Stimulated activated CD8-positive, alpha-beta memory T cell treated with anti-CD3 and anti-CD28 coated beads, Interleukin-12 subunit alpha, Interleukin-12 subunit beta, amount 100 ng/mL, for 24 hours (primary cell): ENCODE data around the gene LRGUK.
"Not testable (repeated sequence)": the region's sequence is repeated elsewhere in the genome, so short reads cannot be mapped to it uniquely, and the experiment has no call there.

Source experiments
- DNase-seq: peaks from one replicate; pipeline ENCODE4 v3.0.0-alpha.2; 2020; ENCODE audit errors: extremely low read depth

LRGUK gene, protein sequence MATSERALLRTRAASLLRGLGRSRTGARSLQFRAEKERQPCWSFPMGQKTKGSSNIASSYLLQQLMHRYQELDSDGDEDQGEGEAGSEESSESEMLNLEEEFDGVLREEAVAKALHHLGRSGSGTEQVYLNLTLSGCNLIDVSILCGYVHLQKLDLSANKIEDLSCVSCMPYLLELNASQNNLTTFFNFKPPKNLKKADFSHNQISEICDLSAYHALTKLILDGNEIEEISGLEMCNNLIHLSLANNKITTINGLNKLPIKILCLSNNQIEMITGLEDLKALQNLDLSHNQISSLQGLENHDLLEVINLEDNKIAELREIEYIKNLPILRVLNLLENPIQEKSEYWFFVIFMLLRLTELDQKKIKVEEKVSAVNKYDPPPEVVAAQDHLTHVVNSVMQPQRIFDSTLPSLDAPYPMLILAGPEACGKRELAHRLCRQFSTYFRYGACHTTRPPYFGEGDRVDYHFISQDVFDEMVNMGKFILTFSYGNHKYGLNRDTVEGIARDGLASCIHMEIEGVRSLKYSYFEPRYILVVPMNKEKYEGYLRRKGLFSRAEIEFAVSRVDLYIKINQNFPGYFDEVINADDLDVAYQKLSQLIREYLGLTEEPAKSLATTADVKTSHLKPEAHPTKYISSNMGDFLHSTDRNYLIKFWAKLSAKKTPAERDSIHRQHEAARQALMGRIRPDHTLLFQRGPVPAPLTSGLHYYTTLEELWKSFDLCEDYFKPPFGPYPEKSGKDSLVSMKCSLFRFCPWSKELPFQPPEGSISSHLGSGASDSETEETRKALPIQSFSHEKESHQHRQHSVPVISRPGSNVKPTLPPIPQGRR

GRCh38 chr7:134126966-134127848, at the start of gene LRGUK:
Gene LRGUK, plus strand, starts transcription at chr7:134127340. Its CDS starts 28 bp downstream, at chr7:134127368.
- DNase-seq: peak; percentile 46

DNA sequence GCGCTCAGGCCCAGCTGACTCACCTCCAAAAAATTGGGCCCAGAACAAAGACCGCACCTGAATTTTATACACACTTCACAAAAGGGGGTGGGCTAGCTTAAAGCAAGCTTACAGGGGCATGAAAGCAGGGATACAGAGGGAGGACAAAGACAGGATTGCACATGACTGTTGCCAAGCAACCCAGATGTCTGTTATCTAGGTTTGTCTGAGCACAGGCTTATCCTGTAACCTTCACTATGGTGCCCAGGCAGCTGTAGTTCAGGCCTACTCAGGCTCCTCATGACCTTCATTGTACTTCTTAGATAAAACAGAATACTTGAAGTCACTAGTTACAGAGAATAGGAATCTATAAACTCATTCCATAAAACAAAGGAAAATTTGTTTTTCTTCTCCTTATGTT, 49.6 kb upstream of the LRGUK start:
- not testable (repeated sequence) for DNase-seq

DNA sequence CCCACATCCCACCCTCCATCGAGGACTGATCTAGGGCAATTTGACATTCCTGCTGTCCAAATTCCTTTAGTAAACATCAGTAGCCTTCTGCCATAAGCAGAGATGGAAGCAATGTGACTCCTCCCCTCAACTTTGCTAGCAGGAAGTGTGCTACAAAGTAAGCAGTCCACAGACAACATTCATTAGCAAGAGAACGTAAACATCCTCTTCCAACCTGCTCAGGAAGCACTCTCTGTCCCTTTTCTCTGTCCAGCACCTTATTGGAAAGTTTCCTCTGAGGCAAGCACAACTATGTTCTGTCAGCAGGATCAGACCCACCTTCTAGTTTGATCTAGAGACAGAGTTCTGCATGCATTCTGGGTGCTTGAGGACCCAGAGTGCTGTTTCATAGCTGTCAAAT, 48.1 kb upstream of the LRGUK start:
- DNase-seq: no peak

DNA sequence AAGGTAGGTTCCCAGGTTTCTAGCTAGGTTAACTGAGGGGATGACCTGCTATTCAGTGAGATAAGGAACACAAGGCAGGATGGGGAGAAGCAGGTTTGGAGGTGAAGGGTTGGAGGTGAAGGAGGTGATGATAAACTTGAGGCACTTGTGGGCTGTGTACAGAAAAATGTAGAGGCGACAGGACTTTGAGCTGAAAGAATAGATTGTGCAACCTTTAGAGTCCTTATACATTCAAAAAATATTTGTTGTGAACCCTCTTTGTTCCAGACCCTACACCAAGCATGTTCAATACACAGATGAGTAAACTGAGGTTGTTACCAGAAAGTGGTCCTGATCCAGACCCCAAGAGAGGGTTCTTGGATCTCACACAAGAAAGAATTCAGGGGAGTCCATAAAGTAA, 45.4 kb upstream of the LRGUK start:
- no peak for DNase-seq

- DNase-seq: no peak
Observed at GRCh38 chr7:134083766-134084487, 43.2 kb upstream of the LRGUK start.

- no peak for DNase-seq
Observed at GRCh38 chr7:134084488-134085144, 42.5 kb upstream of the LRGUK start.

DNA sequence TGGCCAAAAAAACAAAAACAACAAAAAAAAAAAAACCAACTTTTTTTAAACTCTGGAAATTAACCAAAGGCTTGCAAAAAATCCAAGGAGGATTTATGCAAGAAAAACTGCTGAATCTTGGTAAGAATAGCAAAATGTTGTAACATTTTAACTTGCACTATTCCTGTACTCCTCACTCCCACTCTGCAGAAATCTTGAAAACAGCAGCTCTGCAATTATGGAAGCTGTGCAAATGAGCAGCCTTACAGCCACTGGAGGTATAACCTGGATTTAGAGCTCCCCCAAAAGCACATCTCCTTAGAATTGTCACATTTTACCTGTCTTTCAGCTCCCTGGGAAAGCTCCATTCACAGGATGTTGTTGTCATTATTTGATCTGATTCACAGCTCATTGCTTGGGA, 41.8 kb upstream of the LRGUK start:
- no peak for DNase-seq

GRCh38 chr7:134086998-134087735, 40.0 kb upstream of the LRGUK start:
- DNase-seq: no peak

DNA sequence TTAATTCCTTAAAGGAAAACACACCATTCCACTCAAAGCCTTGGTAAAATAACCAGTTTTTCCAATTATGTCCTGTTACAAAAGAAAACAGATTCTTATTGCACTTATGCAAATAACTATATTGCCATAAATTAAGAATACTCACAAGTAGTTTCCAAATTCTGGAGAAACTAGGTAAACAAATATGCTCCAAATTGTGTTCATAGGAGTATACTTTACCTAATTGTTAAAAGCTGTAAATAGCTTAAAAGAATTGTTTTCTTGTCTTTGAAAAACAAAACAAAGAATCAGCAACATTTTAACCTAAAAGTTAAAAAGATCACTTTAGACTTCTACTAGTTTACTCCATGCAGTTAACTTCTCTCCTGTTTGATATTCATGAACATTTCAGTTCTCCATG, 38.9 kb upstream of the LRGUK start:
- no peak for DNase-seq

- no peak for DNase-seq
Observed at GRCh38 chr7:134089446-134089845, 37.7 kb upstream of the LRGUK start.

DNA sequence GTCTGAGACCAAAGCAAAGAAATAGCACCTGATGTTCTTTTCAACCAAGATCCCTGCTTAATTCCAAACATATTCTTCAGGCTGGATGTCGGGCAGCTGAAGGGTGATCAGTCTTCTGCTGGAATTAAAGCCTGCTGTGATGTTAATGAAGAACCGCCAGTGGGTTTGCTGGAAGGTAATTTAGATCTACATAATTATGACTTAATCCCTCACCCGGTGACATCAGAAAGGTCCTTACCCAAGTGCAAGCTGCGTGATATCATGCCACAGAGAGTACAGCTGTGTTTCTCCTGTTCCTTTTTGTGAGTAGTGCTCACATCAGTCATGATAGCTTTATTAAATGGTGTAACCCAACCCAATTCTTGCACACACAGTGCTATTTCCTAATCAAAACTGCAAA, 29.1 kb upstream of the LRGUK start:
- DNase-seq: no peak

DNA sequence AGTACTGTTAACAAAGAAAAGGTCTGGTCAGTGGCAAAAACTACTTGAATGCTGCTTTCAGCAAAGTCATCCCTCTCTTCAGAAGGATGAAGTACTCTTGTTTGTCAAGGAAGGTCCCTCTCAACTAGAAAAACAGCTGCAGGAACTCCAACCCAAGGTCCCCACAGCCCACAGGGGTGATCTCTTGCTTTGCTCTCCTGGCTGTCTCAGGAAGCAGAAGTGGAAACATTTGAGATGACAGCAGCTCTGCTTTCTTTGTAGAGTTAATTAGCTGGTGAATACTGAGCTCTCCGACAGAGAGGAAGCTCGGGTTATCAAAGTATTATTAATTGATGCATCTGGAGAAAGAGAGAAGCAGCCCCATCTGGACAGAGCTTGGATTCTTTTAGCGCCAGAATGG, 25.4 kb upstream of the LRGUK start:
- DNase-seq: no peak

DNA sequence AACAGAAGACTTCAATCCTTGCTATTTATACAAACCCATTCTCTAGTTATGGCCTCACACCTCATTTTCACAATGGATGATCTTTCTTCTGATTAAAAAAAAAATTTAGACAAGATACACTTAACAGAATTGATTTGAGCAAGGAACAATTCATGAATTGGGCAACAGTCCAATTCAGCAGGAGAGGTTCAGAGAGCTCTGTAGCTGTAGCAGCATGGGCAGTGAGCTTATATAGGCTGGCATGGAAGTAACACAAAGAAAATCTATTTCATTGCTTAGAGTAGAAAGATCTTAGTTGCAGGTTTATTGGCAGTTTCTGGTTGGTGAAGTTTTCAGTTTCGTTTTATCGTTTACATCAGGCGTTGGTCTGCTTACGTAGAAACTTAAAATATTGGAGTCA, 23.0 kb upstream of the LRGUK start:
- DNase-seq: no peak

GRCh38 chr7:134105841-134106240, 21.3 kb upstream of the LRGUK start:
- DNase-seq: no peak

GRCh38 chr7:134108802-134109201, 18.3 kb upstream of the LRGUK start:
- no peak for DNase-seq

DNA sequence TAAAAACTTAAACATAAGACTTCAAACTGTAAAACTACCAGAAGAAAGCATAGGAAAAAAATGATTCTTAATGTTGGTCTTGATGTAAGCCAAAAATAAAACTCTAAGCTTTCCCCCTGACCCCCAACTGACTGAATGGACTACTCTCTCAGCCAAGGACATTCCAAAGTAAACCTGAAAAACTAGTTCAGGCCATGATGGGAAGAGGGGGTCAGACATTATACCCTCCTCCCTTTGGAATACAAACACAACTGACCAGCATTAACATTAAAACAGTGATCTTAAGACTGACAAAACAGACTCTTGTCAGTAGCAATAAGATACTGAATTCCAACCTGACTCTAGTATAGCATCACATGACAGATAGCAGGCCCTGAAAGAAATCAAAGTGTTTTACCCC, 13.5 kb upstream of the LRGUK start:
- no peak for DNase-seq

- no peak for DNase-seq
Observed at GRCh38 chr7:134114992-134115391, 12.1 kb upstream of the LRGUK start.

DNA sequence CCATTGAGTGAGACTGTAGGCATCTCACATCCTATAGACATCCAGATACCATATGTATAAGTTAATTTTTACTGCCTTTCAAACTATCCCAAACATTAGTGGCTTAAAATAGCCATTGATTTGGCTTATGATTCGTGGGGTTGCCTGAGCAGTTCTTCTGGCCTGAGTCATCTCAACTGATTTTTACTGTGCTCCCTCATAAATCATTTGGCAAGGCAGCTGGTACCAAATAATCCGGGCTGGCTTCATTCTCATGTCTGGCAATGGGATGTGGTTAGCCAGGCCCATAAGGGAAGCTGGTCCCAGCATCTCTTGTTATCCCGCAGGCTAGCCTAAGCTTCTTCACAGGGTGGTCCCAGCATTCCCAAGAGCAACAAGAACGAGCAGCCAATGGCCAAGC, 6.7 kb upstream of the LRGUK start:
- DNase-seq: no peak

GRCh38 chr7:134121632-134122139, 5.5 kb upstream of the LRGUK start:
- DNase-seq: no peak

GRCh38 chr7:134122980-134123379, 4.2 kb upstream of the LRGUK start:
- DNase-seq: no peak
